ENCODE measurements around the gene NAT14. TPM values are rescaled to one million over a fixed set of nuclear protein-coding genes. Genes with fewer than 3 reads are reported as not detected.

The NAT14 gene
- 10 to 100 TPM; 51.3 to 67.1 TPM for total RNA-seq
- polyA plus RNA-seq (2013, experiment 1 of 2): 66.6 TPM
- 69.7 TPM for polyA plus RNA-seq (2013, experiment 2 of 2)
- long read RNA-seq, experiment 1, transcript NAT14-201 (3 exons, 1,536 nt): major isoform, 17 of 39 reads
- long read RNA-seq, experiment 1, partial matches to known transcripts: 20 of 39 reads
- long read RNA-seq, experiment 1, other reads (novel, unspliced or antisense): 0 of 39 reads
- long read RNA-seq, experiment 2, transcript NAT14-201 (3 exons, 1,536 nt): major isoform, 19 of 26 reads
- long read RNA-seq, experiment 2, partial matches to known transcripts: 2 of 26 reads
- long read RNA-seq, experiment 2, other reads (novel, unspliced or antisense): 3 of 26 reads
- long read RNA-seq, experiment 3, partial matches to known transcripts: 0 of 1 reads
- long read RNA-seq, experiment 3, other reads (novel, unspliced or antisense): 1 of 1 reads
- long read RNA-seq, experiment 4, partial matches to known transcripts: 0 of 18 reads
- long read RNA-seq, experiment 4, other reads (novel, unspliced or antisense): 18 of 18 reads

- H3K36me3 Mint-ChIP-seq (ENCODE audit: low read depth): peaks cover 2% of the 10 kb centered on the region
- Histone ChIP-seq H3K9me3 (ENCODE audit: control insufficient read depth, low read length) (no peaks in the 10 kb centered on the region), H3K27ac (ENCODE audit: low read depth, low read length) (peak within 1 kb of the TSS; percentile 86), H3K27me3 (ENCODE audit: control insufficient read depth, insufficient read depth, low read length, poor library complexity, severe bottlenecking) (no peaks in the 10 kb centered on the region), H3K4me1 (ENCODE audit: control insufficient read depth, insufficient read depth, low read length) (peaks cover 17% of the 10 kb centered on the region), H3K9ac (ENCODE audit: extremely low read depth, low read length, poor library complexity, severe bottlenecking) (peak within 1 kb of the TSS; percentile 79), H3K36me3 (ENCODE audit: control insufficient read depth, insufficient read depth, low read length) (peaks cover 5% of the 10 kb centered on the region), H3K4me3 (ENCODE audit: low read length) (peak within 1 kb of the TSS; percentile 85)
- TF ChIP-seq, protein P1, sequence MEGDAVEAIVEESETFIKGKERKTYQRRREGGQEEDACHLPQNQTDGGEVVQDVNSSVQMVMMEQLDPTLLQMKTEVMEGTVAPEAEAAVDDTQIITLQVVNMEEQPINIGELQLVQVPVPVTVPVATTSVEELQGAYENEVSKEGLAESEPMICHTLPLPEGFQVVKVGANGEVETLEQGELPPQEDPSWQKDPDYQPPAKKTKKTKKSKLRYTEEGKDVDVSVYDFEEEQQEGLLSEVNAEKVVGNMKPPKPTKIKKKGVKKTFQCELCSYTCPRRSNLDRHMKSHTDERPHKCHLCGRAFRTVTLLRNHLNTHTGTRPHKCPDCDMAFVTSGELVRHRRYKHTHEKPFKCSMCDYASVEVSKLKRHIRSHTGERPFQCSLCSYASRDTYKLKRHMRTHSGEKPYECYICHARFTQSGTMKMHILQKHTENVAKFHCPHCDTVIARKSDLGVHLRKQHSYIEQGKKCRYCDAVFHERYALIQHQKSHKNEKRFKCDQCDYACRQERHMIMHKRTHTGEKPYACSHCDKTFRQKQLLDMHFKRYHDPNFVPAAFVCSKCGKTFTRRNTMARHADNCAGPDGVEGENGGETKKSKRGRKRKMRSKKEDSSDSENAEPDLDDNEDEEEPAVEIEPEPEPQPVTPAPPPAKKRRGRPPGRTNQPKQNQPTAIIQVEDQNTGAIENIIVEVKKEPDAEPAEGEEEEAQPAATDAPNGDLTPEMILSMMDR (conservative IDR thresholded peaks at IDR 0.05): no peak
- H3K27ac Mint-ChIP-seq: peak within 1 kb of the TSS; percentile 89
- 2 to 3% methylated on average over 32 to 78 of the region's 78 CpGs for WGBS, 2 experiments (ENCODE audit: insufficient coverage in 1 of 2, insufficient read length in 1 of 2)
- peak within 1 kb of the TSS; percentile 76 for H3K4me3 Mint-ChIP-seq
- H3K4me1 Mint-ChIP-seq: peaks cover 15% of the 10 kb centered on the region
- no peaks in the 10 kb centered on the region for H3K9me3 Mint-ChIP-seq
- DNase-seq: peak; percentile 96
- H3K27me3 Mint-ChIP-seq (ENCODE audit: insufficient read depth): no peaks in the 10 kb centered on the region
These were observed at the start of gene NAT14 for GRCh38 chr19:55484593-55485438. Gene NAT14 (plus strand): TSS chr19:55485188. CDS start chr19:55485709, 521 bp downstream.

DNA sequence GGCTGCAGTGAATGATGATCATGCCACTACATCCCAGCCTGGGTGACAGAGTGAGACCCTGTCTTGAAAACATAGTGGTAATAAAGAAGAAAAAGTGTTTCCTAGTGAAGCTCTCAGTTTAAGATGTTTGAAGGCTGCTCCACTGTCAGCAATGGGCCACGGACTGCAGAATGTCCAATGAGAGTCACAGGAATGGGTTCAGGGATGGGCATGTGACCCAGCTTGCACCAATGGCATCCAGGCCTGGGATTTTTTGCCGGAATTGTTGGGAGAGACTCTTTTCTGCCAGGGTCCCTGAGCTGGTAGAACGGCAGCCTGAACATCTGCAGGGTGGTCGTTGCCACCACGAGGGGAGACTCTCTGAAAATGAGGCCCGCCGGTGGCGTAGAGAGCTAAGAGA, 48.1 kb upstream of the NAT14 start:
- Mint-ChIP-seq H3K36me3 (ENCODE audit: low read depth) (no peaks in the 10 kb centered on the region), H3K4me3 (no peak overlapping the region), H3K27me3 (ENCODE audit: insufficient read depth) (peaks cover 59% of the 10 kb centered on the region), H3K27ac (no peak overlapping the region), H3K4me1 (peaks cover 7% of the 10 kb centered on the region), H3K9me3 (peaks cover 3% of the 10 kb centered on the region)
- no peak for DNase-seq
- TF ChIP-seq, protein P1 (conservative IDR thresholded peaks at IDR 0.05): no peak
- Histone ChIP-seq H3K27me3 (ENCODE audit: control insufficient read depth, insufficient read depth, low read length, poor library complexity, severe bottlenecking) (peaks cover 75% of the 10 kb centered on the region), H3K4me3 (ENCODE audit: low read length) (no peak overlapping the region), H3K36me3 (ENCODE audit: control insufficient read depth, insufficient read depth, low read length) (no peaks in the 10 kb centered on the region), H3K9ac (ENCODE audit: extremely low read depth, low read length, poor library complexity, severe bottlenecking) (no peak overlapping the region), H3K27ac (ENCODE audit: low read depth, low read length) (no peak overlapping the region), H3K4me1 (ENCODE audit: control insufficient read depth, insufficient read depth, low read length) (no peaks in the 10 kb centered on the region), H3K9me3 (ENCODE audit: control insufficient read depth, low read length) (no peaks in the 10 kb centered on the region)
- WGBS, 2 experiments (ENCODE audit: insufficient coverage in 1 of 2, insufficient read length in 1 of 2): 41 to 47% methylated on average over 8 of the region's 8 CpGs

DNA sequence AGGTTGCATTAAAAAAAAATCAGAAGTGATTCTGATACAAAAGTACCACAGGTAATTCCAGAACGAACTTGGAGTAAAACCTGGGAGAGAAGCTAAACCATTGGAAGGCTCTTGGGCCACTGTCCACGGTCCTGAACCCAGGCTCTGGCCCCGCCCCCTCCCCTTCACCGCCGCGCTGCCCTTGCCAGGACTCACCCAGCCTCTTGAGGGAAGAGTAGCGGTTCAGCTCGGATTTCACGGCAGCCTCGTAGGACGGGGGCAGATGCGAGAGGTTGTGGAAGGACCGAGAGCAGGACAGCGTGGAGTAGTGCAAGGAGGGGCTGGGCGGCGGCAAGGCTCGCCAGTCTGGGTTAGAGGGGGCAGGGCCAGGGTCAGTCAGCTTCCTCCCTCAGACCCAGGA, 47.6 kb upstream of the NAT14 start:
- H3K4me3 ChIP-seq (ENCODE audit: low read length): no peak overlapping the region
- H3K27me3 ChIP-seq (ENCODE audit: control insufficient read depth, insufficient read depth, low read length, poor library complexity, severe bottlenecking): peaks cover 75% of the 10 kb centered on the region
- Mint-ChIP-seq H3K27ac (no peak overlapping the region), H3K4me1 (peaks cover 7% of the 10 kb centered on the region), H3K27me3 (ENCODE audit: insufficient read depth) (peaks cover 59% of the 10 kb centered on the region), H3K36me3 (ENCODE audit: low read depth) (no peaks in the 10 kb centered on the region), H3K9me3 (peaks cover 3% of the 10 kb centered on the region), H3K4me3 (no peak overlapping the region)
- H3K36me3 ChIP-seq (ENCODE audit: control insufficient read depth, insufficient read depth, low read length): no peaks in the 10 kb centered on the region
- no peaks in the 10 kb centered on the region for H3K9me3 ChIP-seq (ENCODE audit: control insufficient read depth, low read length)
- H3K4me1 ChIP-seq (ENCODE audit: control insufficient read depth, insufficient read depth, low read length): no peaks in the 10 kb centered on the region
- WGBS, 2 experiments (ENCODE audit: insufficient coverage in 1 of 2, insufficient read length in 1 of 2): 0 to 5% methylated on average over 6 to 17 of the region's 17 CpGs
- peak; percentile 96 for DNase-seq
- H3K9ac ChIP-seq (ENCODE audit: extremely low read depth, low read length, poor library complexity, severe bottlenecking): no peak overlapping the region
- TF ChIP-seq, protein P1 (conservative IDR thresholded peaks at IDR 0.05): no peak
- no peak overlapping the region for H3K27ac ChIP-seq (ENCODE audit: low read depth, low read length)
